Neural progenitor cell (in vitro differentiated cells): ENCODE results near the gene PSG6.

ENCODE experiments used
- CTCF ChIP-seq: fragments of 200-600 bp; sonication (generic); IDR thresholded peaks from 2 replicates; pipeline ENCODE4 v1.5.1; 2017; ENCODE audit warnings: antibody characterized with exemption, mild to moderate bottlenecking
- EZH2 ChIP-seq: fragments of 200-600 bp; sonication (generic); IDR thresholded peaks from 2 replicates; pipeline ENCODE4 v1.6.1; 2017; ENCODE audit warnings: antibody characterized with exemption, mild to moderate bottlenecking, moderate library complexity
- EZH2phosphoT487 ChIP-seq: fragments of 200-600 bp; sonication (generic); IDR thresholded peaks from 2 replicates; pipeline ENCODE4 v1.6.1; 2017; ENCODE audit warnings: antibody characterized with exemption

GRCh38 chr19:42857544-42857867 is 60.2 kb downstream of the PSG6 start:
- TF ChIP-seq CTCF = no peak
- TF ChIP-seq EZH2 = no peak
- no peak for TF ChIP-seq EZH2phosphoT487
